Activated T-helper 1 cell treated with Interleukin-2 at 50 U/mL for 16 hours (primary cell): ENCODE data around the gene ANK2.
"Not testable (repeated sequence)": the region's sequence is repeated elsewhere in the genome, so short reads cannot be mapped to it uniquely, and the experiment has no call there.

Experiments
- DNase-seq: peaks from one replicate; pipeline ENCODE4 v3.0.0-alpha.2; 2020; ENCODE audit warnings: low read depth

The ANK2 gene

GRCh38 chr4:113052379-113052951 lies 3.0 kb downstream of the ANK2 start:
- no peak for DNase-seq

GRCh38 chr4:113053883-113054282 lies 4.4 kb downstream of the ANK2 start:
- no peak for DNase-seq

- DNase-seq, result no peak
Observed at GRCh38 chr4:113056318-113056717, 6.9 kb downstream of the ANK2 start.

GRCh38 chr4:113057891-113058290 lies 8.4 kb downstream of the ANK2 start:
- DNase-seq, result no peak

DNA sequence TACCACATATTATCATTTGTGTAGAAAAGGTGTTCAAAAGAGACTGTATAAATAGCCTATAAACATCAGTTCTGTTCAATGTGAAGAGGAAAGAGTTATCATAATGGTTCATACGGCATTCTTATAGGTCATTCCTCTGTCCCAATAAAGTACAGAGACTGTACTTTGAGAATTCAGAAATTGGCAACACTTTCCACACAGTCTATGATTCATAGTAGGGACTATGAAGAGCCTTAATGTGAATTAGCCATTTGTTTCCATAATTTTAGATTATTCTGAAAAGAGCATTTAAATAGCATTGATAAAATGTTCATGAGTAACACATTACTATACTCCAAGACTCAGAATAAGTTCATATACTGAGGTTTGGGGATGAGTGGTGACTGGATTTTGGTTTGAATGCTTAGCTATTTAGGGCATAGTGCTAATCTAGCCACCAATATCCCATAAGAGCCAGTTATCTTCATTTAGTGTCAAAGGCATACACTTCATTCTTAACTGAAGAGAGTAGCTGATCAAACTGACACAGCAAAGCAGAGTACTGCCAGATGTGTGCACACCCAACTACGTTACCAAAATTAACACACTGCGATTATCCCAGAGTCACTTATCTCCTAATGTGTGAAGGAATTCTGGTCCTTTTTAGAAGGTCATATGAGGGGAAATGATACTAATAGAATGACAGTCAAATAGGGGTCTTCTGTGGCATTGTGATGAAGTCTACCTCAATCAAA lies 10.2 kb downstream of the ANK2 start:
- DNase-seq, result no peak

GRCh38 chr4:113060853-113061252 lies 11.4 kb downstream of the ANK2 start:
- no peak for DNase-seq

DNA sequence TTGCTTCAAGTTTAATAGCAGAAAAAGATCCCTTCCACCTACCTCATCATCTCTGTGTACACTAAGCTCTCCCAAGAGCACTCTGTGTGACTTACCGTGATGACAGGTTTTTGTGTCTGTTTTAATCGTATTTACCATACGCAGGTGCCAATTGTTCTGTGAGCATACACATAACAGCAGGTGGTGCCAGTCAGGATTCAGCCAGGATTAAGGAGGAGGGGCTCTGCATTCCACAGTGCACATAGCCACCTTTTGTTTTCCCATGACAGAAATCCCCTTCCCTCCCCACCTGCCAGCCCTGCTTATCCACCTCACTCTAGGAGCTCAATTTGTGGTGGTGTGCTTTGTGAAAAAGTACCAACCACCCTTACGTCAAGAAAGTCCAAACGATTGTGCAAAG lies 14.8 kb downstream of the ANK2 start:
- no peak for DNase-seq

- DNase-seq, result no peak
Observed at GRCh38 chr4:113065629-113066028, 16.2 kb downstream of the ANK2 start.

DNA sequence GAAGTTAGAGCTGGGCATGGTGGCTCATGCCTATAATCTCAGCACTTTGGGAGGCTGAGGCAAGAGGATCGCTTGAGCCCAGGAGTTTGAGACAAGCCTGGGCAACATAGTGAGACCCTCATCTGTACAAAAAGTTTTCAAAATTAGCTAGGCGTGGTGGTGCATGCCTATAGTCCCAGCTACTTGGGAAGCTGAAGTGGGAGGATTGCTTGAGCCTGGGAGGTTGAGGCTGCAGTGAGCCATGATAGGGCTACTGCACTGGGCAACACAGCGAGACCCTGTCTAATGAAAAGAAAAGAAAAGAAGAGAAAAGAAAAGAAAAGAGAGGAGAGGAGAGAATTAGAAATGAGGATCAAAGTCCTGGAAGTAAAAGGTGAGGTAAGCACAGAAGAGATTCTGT lies 19.3 kb downstream of the ANK2 start:
- not testable (repeated sequence) for DNase-seq

- DNase-seq, result no peak
Observed at GRCh38 chr4:113069212-113069892, 19.9 kb downstream of the ANK2 start.

GRCh38 chr4:113070755-113071154 lies 21.3 kb downstream of the ANK2 start:
- no peak for DNase-seq

DNA sequence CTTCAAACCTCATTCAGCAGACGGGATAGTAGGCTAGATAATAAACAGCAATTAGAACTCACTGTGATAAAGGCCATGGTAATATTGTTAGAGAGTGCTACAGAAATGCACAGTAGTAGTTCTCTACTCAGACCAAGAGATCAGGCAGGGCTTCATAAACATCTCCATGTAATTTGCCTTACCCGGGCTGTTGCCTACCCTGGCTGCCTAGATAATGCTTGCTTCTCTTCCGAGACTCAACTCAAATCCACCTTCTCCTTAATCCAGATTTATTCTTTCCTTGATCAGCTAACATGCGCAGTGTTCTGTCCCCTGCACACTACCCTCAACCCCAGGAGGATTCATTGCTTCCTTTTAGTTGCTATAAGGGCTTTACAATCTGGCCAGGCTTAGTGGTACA lies 21.8 kb downstream of the ANK2 start:
- DNase-seq, result no peak

- no peak for DNase-seq
Observed at GRCh38 chr4:113071805-113072204, 22.4 kb downstream of the ANK2 start.

- no peak for DNase-seq
Observed at GRCh38 chr4:113073451-113074005, 24.1 kb downstream of the ANK2 start.

GRCh38 chr4:113077575-113077974 lies 28.1 kb downstream of the ANK2 start:
- no peak for DNase-seq

DNA sequence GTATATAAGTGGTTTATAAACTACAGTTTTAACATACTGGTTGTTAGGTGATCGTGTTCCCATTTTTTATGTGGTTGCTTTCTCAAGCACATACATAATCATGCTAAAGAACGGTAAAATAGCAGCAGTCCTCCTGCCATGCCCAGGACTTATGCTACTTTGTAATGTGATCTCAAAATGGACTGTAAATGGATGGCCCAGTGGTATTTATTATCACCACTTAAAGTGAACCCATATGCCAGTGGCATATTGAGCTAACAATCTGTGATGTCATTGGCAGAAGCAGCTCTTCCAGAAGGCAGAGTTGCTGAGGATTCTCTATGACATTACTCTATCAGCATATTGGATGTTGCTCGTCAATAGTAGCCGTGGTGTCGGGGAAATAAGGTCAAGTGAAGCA lies 28.6 kb downstream of the ANK2 start:
- DNase-seq, result no peak

GRCh38 chr4:113080050-113080449 lies 30.6 kb downstream of the ANK2 start:
- DNase-seq, result no peak

- no peak for DNase-seq
Observed at GRCh38 chr4:113080624-113081023, 31.2 kb downstream of the ANK2 start.

GRCh38 chr4:113083346-113083745 lies 33.9 kb downstream of the ANK2 start:
- DNase-seq, result no peak

GRCh38 chr4:113086172-113086695 lies 36.8 kb downstream of the ANK2 start:
- no peak for DNase-seq

- DNase-seq, result no peak
Observed at GRCh38 chr4:113088050-113088449, 38.6 kb downstream of the ANK2 start.

GRCh38 chr4:113090954-113091353 lies 41.5 kb downstream of the ANK2 start:
- DNase-seq, result no peak

DNA sequence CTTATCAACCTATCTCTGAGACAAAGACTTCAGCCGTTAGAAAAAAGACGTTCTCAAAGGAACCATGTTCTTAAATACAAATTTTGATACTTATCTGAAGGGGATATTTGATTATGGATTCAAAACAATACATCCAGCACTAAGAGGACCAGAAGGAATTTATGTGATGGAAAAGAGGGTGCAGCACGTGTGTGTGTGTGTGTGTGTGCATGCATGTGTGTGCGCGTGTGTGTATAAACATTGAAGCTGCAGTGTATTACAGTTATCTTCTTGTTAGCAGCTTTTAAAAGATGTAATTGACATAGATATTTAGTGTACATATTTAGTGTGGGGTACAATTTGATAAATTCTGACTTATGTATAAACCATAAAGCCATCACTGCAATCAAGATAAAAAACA lies 44.9 kb downstream of the ANK2 start:
- no peak for DNase-seq
